Measurements from ENCODE around the gene NDNF.

DNA sequence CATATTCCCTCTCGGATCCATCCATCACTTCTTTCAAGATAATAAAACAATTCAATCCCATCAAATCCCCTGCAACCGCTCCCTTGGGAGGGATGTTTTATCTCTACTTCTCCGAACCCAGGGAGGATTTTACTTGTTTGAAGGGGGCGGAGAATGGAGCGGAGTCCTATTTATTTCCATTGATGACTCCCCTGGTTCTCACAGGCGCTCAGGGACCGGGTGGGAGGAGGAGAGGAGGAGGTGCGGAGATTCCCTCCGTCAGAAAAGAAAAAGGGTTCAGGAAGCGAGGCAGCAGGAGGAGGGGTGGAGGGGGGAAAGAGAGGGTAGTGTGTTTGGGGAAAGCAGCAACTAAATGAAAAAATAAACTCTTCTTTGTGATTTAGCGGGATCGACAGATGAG is 2.1 kb downstream of the NDNF start:
- TF ChIP-seq, protein P1, sequence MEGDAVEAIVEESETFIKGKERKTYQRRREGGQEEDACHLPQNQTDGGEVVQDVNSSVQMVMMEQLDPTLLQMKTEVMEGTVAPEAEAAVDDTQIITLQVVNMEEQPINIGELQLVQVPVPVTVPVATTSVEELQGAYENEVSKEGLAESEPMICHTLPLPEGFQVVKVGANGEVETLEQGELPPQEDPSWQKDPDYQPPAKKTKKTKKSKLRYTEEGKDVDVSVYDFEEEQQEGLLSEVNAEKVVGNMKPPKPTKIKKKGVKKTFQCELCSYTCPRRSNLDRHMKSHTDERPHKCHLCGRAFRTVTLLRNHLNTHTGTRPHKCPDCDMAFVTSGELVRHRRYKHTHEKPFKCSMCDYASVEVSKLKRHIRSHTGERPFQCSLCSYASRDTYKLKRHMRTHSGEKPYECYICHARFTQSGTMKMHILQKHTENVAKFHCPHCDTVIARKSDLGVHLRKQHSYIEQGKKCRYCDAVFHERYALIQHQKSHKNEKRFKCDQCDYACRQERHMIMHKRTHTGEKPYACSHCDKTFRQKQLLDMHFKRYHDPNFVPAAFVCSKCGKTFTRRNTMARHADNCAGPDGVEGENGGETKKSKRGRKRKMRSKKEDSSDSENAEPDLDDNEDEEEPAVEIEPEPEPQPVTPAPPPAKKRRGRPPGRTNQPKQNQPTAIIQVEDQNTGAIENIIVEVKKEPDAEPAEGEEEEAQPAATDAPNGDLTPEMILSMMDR (IDR thresholded peaks at IDR 0.05) = no peak
- TF ChIP-seq POLR2A (IDR thresholded peaks at IDR 0.05) (no peak), EP300 (IDR thresholded peaks at IDR 0.05) (no peak)

All from sigmoid colon (tissue), 4 donors.